IPS DF 6.9 (cell line): ENCODE results near the gene TRANK1.
"Not testable (repeated sequence)": the region's sequence is repeated elsewhere in the genome, so short reads cannot be mapped to it uniquely, and the experiment has no call there.

Source experiments
- DNase-seq: peaks from one replicate; pipeline ENCODE4 v3.0.0-alpha.2; 2013; ENCODE audit warnings: low read depth, low spot score
- H3K27ac ChIP-seq: one replicate; pipeline ENCODE4 v1.5.1; 2013; ENCODE audit warnings: low read length, control low read depth
- H3K27me3 ChIP-seq: 2 replicates; pipeline ENCODE4 v1.6.1; 2013; ENCODE audit warnings: mild to moderate bottlenecking, low read length; ENCODE audit not compliant: control insufficient read depth, insufficient read depth
- H3K36me3 ChIP-seq: 2 replicates; pipeline ENCODE4 v1.6.1; 2013; ENCODE audit warnings: low read length; ENCODE audit not compliant: control insufficient read depth, insufficient read depth
- H3K4me1 ChIP-seq: 2 replicates; pipeline ENCODE4 v1.6.1; 2013; ENCODE audit warnings: low read length; ENCODE audit not compliant: control insufficient read depth, insufficient read depth
- H3K4me3 ChIP-seq: 2 replicates; pipeline ENCODE4 v1.5.1; 2013; ENCODE audit warnings: mild to moderate bottlenecking, low read length
- H3K9me3 ChIP-seq: 2 replicates; pipeline ENCODE4 v1.6.1; 2013; ENCODE audit warnings: low read length, inconsistent platforms; ENCODE audit not compliant: control insufficient read depth, insufficient read depth
- WGBS: extraction: QIAGEN DNeasy Blood & Tissue Kit; methylation state at CpG from one replicate; pipeline ENCODE4 v1.1.7; 2013; ENCODE audit warnings: mixed read lengths, missing lambda C conversion rate; ENCODE audit not compliant: insufficient read length, insufficient coverage; 5-methylcytosine and 5-hydroxymethylcytosine counted together

Gene TRANK1

DNA sequence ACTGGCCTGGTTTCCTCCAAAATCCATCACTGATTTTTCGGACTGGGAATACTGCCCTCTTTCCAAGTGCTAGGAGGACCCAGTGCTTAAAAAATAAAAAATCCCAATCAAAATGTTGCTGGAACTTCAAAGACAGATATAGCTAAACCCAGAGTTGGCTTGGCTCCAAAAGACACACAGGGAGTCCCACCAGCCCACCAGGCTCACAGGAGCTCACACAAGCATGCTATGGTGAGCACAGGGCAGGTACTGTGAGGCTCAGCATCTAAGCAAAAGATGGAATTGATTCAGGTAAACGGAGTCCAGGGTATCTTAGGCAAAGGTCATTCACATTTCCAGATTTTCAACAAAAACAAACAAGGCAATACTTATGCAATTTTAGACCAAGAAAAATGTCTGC lies 3.7 kb downstream of the TRANK1 start:
- no peak overlapping the region for H3K4me3 ChIP-seq
- WGBS: no CpG with 5 or more reads among the region's 2 CpGs
- H3K27ac ChIP-seq: no peak overlapping the region
- no peaks in the 10 kb centered on the region for H3K9me3 ChIP-seq
- DNase-seq: no peak
- peaks cover 7% of the 10 kb centered on the region; the same call in 1 of the 2 replicates for H3K27me3 ChIP-seq
- no peaks in the 10 kb centered on the region for H3K36me3 ChIP-seq
- 0 out of 2 replicates have a peak, but pooled peaks cover 2% of the 10 kb centered on the region for H3K4me1 ChIP-seq

DNA sequence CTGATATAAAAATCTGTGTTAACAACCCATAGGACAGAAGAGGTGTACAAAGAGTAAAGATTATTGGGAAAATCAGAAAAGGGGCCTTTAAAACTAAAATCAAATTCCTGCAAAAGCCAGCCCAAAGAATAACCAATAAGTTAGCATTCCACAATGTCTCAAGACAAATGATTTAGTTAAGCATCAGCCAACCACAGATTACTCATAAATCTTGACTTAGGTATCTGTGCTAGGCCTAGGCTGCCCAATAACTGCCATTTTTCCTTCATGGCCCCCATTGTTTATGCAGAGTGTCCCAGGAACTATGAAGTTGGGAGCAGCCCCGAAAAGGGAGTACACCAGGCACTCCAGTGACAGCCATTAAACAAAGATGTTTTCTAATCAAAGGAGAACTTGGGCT lies 7.4 kb downstream of the TRANK1 start:
- Histone ChIP-seq H3K27ac (no peak overlapping the region), H3K36me3 (no peaks in the 10 kb centered on the region), H3K4me3 (no peak overlapping the region), H3K4me1 (peaks cover 4% of the 10 kb centered on the region; the same call in 1 of the 2 replicates), H3K27me3 (no peaks in the 10 kb centered on the region), H3K9me3 (no peaks in the 10 kb centered on the region)
- WGBS: no CpG with 5 or more reads among the region's 1 CpG
- no peak for DNase-seq

DNA sequence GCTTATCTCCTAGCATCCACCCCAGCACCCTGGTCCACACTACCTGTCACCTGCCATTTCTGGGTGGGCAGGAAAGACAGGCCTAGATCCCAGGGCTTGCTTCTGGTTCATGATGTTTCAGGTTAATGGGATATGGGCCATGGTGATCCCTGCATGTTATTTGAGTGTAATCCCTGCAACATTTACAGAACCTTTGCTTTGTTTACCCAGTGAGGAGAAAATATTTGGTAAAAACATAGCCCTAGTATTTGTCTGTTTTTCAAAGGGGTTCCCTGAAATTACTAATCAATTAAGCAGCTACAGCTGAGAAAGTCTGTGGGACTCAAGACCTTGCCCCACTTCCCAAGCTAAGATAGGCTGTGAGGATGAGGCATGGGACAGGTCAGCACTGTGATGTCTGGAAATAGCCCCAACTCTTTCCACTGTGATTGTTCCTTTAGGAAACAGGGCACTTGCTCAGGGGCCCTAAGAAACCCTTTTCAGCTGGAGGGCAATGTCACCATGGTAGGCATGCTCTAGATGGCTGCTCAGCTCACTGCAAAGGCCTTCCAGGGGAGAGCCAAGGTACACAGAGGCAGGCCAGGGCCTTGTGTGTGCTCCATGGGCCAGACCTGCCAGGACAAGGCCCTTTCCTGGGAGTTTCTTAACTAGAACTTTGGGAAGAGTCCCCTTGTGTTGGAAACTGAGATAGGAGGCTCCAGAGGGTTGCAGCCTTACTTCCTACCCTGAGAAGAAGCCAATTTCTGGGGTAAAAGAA lies 11.1 kb downstream of the TRANK1 start:
- no peaks in the 10 kb centered on the region for H3K36me3 ChIP-seq
- H3K4me1 ChIP-seq: peaks cover 4% of the 10 kb centered on the region; the same call in 1 of the 2 replicates
- no peaks in the 10 kb centered on the region for H3K9me3 ChIP-seq
- no peak overlapping the region for H3K27ac ChIP-seq
- H3K4me3 ChIP-seq: no peak overlapping the region
- DNase-seq: no peak
- H3K27me3 ChIP-seq: no peaks in the 10 kb centered on the region

DNA sequence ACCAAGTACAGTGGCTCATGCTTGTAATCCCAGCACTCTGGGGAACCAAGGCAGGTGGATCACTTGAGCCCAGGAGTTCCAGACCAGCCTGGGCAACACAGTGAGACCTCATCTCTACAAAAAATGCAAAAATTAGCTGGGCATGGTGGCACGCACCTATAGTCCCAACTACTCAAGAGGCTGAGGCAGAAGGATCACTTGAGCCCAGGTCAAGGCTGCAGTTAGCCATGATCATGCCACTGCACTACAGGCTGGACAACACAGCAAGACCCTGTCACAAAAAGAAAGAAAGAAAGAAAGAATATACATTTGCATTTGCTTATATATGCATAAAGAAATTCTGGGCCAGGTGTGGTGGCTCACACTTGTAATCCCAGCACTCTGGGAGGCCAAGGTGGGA lies 13.4 kb downstream of the TRANK1 start:
- H3K4me1 ChIP-seq, H3K36me3 ChIP-seq, H3K27me3 ChIP-seq, H3K9me3 ChIP-seq, H3K27ac ChIP-seq, DNase-seq, H3K4me3 ChIP-seq: not testable (repeated sequence)
- WGBS: no CpG with 5 or more reads among the region's 1 CpG

DNA sequence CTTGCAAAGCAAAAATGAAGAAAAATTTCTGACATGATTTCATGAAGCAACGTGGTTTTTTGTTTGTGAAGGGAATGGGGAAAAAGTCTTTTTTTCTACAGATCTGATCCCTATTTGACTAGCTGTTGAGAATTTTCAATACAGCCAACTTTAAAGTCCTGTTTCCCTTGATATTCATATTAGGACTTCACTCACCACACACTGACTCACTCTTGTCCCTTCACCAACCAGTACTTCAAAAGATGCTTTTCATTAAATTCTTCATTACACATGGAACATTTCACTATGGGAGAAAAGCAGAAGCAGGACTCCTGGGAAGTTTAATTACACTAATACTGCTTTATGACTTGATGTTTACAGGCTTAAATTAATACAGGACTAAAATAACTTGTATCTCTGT lies 16.6 kb downstream of the TRANK1 start:
- H3K27ac ChIP-seq: no peak overlapping the region
- DNase-seq: no peak
- H3K4me3 ChIP-seq: no peak overlapping the region
- peaks cover 1% of the 10 kb centered on the region; the same call in 1 of the 2 replicates for H3K4me1 ChIP-seq
- no peaks in the 10 kb centered on the region for H3K27me3 ChIP-seq
- no peaks in the 10 kb centered on the region for H3K9me3 ChIP-seq
- H3K36me3 ChIP-seq: no peaks in the 10 kb centered on the region
- no CpG with 5 or more reads among the region's 1 CpG for WGBS

DNA sequence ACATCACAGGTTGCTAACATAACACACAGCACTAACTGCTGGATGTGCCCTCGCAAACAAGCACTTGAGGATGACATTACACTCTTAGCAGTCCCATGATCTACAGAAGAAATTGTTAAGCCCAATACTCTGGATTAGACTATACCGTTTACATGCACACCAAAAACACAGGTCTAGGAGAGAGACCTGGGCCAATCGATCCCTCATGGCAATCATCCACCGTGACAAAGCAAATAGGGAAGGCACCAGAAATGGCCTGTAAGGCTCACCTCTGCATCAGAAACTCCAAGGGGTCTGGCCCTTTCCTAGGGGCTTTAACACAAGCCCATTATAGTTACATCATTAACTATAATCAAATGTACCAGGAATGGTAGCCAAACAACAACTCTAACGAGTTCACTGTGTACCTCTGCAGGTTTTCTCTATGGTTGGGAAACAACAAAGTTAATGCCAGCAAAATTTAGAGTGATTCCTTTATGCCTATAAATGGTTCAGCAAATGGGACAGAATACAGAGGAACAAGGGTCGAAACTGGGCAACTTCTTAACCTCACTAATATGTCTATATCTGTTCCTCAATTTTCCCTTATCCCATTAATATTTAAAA lies 18.5 kb downstream of the TRANK1 start:
- Histone ChIP-seq H3K36me3 (no peaks in the 10 kb centered on the region), H3K9me3 (no peaks in the 10 kb centered on the region), H3K4me1 (0 out of 2 replicates have a peak, but pooled peaks cover 1% of the 10 kb centered on the region), H3K4me3 (no peak overlapping the region), H3K27me3 (no peaks in the 10 kb centered on the region), H3K27ac (no peak overlapping the region)
- no peak for DNase-seq
- no CpG with 5 or more reads among the region's 6 CpGs for WGBS

DNA sequence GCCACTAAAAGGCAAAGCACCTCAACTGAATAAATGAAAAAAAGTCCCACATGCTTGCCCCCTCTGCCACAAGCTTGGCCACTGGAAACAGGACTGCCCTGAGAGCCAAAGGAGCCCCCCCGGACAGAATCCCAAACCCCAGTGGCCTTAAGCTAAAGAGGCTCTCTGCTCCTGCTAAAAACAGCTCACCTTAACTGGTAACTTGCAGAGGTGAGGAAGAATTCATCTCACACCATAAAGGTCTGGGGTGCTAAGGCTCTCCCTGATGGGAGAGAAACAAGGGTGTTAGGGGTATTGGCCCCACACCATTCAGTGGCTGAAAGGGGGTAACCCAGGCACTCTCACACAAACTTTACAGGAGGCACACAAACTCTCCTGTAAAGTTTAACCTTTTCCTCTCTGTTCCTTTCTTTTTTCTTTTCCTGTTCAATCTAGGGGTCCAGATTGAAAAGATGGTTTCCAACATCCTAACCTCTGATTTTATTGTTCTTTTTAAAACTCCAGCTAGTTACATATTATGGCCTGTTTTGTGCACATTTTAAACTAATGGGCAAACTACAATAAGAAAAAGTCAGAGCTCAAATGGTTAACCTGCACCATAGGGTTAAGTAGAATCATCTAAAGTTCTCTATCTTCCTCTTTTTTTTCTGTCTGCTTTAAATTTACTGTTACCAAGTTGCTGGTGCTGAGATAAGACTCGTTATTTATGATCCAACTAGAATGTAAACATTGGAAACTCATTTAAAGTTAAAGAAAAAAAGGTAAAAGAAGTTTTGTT lies 19.9 kb downstream of the TRANK1 start:
- WGBS: no CpG with 5 or more reads among the region's 2 CpGs
- Histone ChIP-seq H3K4me1 (0 out of 2 replicates have a peak, but pooled peaks cover 1% of the 10 kb centered on the region), H3K9me3 (no peaks in the 10 kb centered on the region), H3K36me3 (no peaks in the 10 kb centered on the region), H3K4me3 (no peak overlapping the region), H3K27ac (no peak overlapping the region), H3K27me3 (no peaks in the 10 kb centered on the region)
- no peak for DNase-seq

DNA sequence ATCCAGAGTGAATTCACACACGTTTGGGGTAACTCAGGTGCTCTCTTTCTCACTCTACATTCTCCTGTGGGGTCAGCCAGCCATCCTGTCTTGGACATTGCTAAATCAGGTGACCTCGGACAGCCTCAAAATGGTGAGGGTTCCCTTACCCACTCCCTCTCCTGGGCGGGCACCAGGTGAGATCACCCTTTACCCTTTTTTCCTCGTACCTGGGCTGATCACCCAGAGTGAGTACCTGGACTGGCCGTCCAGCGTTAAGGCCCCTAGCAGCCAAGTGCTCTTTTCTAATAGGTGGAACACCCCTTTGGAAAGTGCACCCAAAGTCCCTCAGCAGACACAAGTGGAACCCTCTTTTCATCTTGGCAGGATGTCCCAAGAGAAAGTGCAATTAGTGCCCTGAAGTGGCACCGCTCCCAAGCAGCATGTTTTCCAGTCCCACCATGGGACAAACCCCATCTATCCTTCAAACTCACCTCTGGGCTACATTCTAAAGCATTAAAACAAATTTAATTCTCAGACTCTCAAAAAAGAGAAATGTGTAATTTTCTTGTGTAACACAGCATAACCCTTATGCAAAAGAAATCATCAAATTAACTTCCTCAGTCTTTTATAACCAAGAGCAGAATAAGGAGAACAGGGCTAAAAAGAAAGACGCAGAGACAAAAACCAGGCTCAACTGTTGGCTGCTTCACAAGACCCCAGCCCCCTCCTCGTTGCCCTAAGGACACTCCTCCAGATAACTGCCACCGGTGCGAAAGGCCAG lies 20.7 kb downstream of the TRANK1 start:
- H3K4me3 ChIP-seq: no peak overlapping the region
- no CpG with 5 or more reads among the region's 11 CpGs for WGBS
- H3K27ac ChIP-seq: no peak overlapping the region
- 0 out of 2 replicates have a peak, but pooled peaks cover 1% of the 10 kb centered on the region for H3K4me1 ChIP-seq
- no peak for DNase-seq
- H3K36me3 ChIP-seq: no peaks in the 10 kb centered on the region
- no peaks in the 10 kb centered on the region for H3K27me3 ChIP-seq
- H3K9me3 ChIP-seq: no peaks in the 10 kb centered on the region

DNA sequence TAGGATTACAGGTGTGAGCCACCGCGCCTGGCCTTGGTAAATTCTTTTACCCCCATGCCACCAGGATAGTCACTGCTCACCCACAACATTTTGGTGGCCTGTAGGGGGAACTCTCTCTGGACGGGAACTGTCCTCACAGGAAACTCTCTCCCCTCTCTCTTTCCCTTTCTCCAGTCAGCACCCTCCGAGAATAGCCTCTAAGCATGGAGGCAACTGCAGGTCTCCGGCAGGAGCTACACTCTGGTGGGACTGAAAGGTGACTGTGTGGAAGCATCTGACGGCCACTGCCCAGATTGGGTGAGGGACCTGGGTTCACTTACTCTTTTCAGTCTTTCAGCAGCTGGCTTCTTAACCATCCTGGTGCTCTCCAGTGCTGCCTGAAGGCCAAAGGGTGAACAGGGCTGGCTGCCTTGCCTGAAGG lies 21.3 kb downstream of the TRANK1 start:
- H3K9me3 ChIP-seq: no peaks in the 10 kb centered on the region
- no peak overlapping the region for H3K27ac ChIP-seq
- H3K27me3 ChIP-seq: no peaks in the 10 kb centered on the region
- DNase-seq: no peak
- 0 out of 2 replicates have a peak, but pooled peaks cover 1% of the 10 kb centered on the region for H3K4me1 ChIP-seq
- no CpG with 5 or more reads among the region's 6 CpGs for WGBS
- no peaks in the 10 kb centered on the region for H3K36me3 ChIP-seq
- no peak overlapping the region for H3K4me3 ChIP-seq
